HepG2 (cell line): Measurements from ENCODE around the gene OR4X2. TPM values are rescaled to one million over a fixed set of nuclear protein-coding genes. Genes with fewer than 3 reads are reported as not detected.
"Not testable (repeated sequence)": the region's sequence is repeated elsewhere in the genome, so short reads cannot be mapped to it uniquely, and the experiment has no call there.

Source experiments
- ATAC-seq: fragments of 200-7000 bp; cut with Tn5 transposase; 3 replicates; pipeline ENCODE4 v1.9.1; 2020; ENCODE audit warnings: mild to moderate bottlenecking, moderate library complexity
- BruUV-seq: library from RNA; stranded (reverse); fragments of 400-500 nt; replicated peaks from 2 replicates; lab custom pipeline; 2021; lab: Mats Ljungman, UMichigan
- CTCF ChIA-PET: fragments of 300-600 bp; formaldehyde crosslinking; extraction: SDS; loops from one replicate; lab custom pipeline; 2021; ENCODE audit warnings: low total read pairs, inconsistent platforms, low intra/inter-chr PET ratio; lab: Yijun Ruan, JAX
- POLR2A ChIA-PET: fragments of 350-600 bp; sonication (Branson Sonifier 250); formaldehyde crosslinking; loops from one replicate; lab custom pipeline; 2020; ENCODE audit warnings: antibody characterized with exemption, inconsistent platforms; lab: Yijun Ruan, JAX
- DNase-seq: peaks from one replicate; pipeline ENCODE4 v3.0.0-alpha.2; 2015; ENCODE audit warnings: low spot score
- FAIRE-seq: peaks from 3 replicates; lab custom pipeline; 2011; peaks lifted over from hg19 to GRCh38; lab: Jason Lieb, UNC
- H2AFZ ChIP-seq: one replicate; pipeline ENCODE4 v1.6.1; 2011; ENCODE audit warnings: low read length, inconsistent platforms
- H3K27ac ChIP-seq: fragments of 300-600 bp; 3 replicates; pipeline ENCODE4 v1.8.0; 2011; ENCODE audit warnings: mixed run types, mild to moderate bottlenecking, mixed read lengths, low read length, inconsistent platforms; ENCODE audit not compliant: insufficient read depth; ENCODE audit errors: extremely low read length
- H3K27me3 ChIP-seq, 2 experiments: fragments of 200-600 bp in 1 of 2; 2 replicates in 1 of 2; 3 replicates in 1 of 2; pipeline versions ENCODE4 v1.6.0 to v1.8.0; 2011; ENCODE audit warnings: low read length in 2 of 2, mild to moderate bottlenecking in 2 of 2, moderate library complexity in 2 of 2, inconsistent platforms in 1 of 2; ENCODE audit not compliant: insufficient read depth in 2 of 2, control insufficient read depth in 1 of 2
- H3K36me3 ChIP-seq, 2 experiments: fragments of 200-600 bp in 1 of 2; replicated peaks in 1 of 2; 2 replicates in 1 of 2; 3 replicates in 1 of 2; pipeline versions ENCODE4 v1.5.1 to v1.8.0; 2011; ENCODE audit warnings: low read length in 2 of 2, inconsistent platforms in 1 of 2; ENCODE audit not compliant: insufficient read depth in 2 of 2, control insufficient read depth in 1 of 2
- H3K4me1 ChIP-seq: 2 replicates; pipeline ENCODE4 v1.5.1; 2012; ENCODE audit warnings: low read length, inconsistent platforms; ENCODE audit not compliant: insufficient read depth
- H3K4me2 ChIP-seq: 2 replicates; pipeline ENCODE4 v1.6.0; 2011; ENCODE audit warnings: low read depth, low read length, inconsistent platforms
- H3K4me3 ChIP-seq, 3 experiments: fragments of 200-600 bp in 1 of 3; sonication (generic), shearing (Covaris generic) in 1 of 3; replicated peaks in 1 of 3; 2 replicates each; pipeline ENCODE4 v1.5.1; 2011 to 2016; ENCODE audit warnings: low read length in 3 of 3, inconsistent platforms in 2 of 3, low read depth in 2 of 3, mild to moderate bottlenecking in 2 of 3, control low read depth in 1 of 3, mixed read lengths in 1 of 3; ENCODE audit not compliant: insufficient read depth in 1 of 3
- H3K79me2 ChIP-seq: one replicate; pipeline ENCODE4 v1.6.1; 2011; ENCODE audit warnings: low read length, inconsistent platforms; ENCODE audit not compliant: insufficient read depth
- H3K9ac ChIP-seq: 2 replicates; pipeline ENCODE4 v1.6.0; 2011; ENCODE audit warnings: mild to moderate bottlenecking, low read depth, low read length, inconsistent platforms; ENCODE audit not compliant: insufficient read depth
- H3K9me3 ChIP-seq: 2 replicates; pipeline ENCODE4 v1.5.1; 2012; ENCODE audit warnings: mild to moderate bottlenecking, low read length
- H4K20me1 ChIP-seq: 2 replicates; pipeline ENCODE4 v1.6.0; 2011; ENCODE audit warnings: inconsistent platforms, mild to moderate bottlenecking, low read length, moderate library complexity; ENCODE audit not compliant: insufficient read depth
- MAFF ChIP-seq: IDR thresholded peaks from 2 replicates; pipeline ENCODE4 v1.6.1; 2011; ENCODE audit warnings: low read depth, low read length, improper control_type of control experiment
- MAFK ChIP-seq, 2 experiments: IDR thresholded peaks in 1 of 2; conservative IDR thresholded peaks in 1 of 2; 2 replicates each; pipeline ENCODE4 v1.6.1; 2011; ENCODE audit warnings: improper control_type of control experiment in 2 of 2, low read length in 2 of 2
- YEATS2 ChIP-seq: sonication (generic); formaldehyde crosslinking; IDR thresholded peaks from 2 replicates; pipeline ENCODE4 v1.4.0; 2020; ENCODE audit warnings: missing genetic modification reagents, borderline replicate concordance
- WGBS: methylation state at CpG from one replicate; pipeline ENCODE4 v1.1.6; 2017; ENCODE audit warnings: low lambda C conversion rate; 5-methylcytosine and 5-hydroxymethylcytosine counted together
- in situ Hi-C: cut with HindIII; loops from 2 replicates; pipeline ENCODE4 v1.10.0; 2017; ENCODE audit warnings: low pct_unique_long_range_greater_than_20kb; ENCODE audit not compliant: extremely low pct_ligation_motif_present
- intact Hi-C: fragments of 100-400 bp; cut with micrococcal nuclease; formaldehyde crosslinking; loops from one replicate; pipeline ENCODE4 v1.10.0; 2022; ENCODE audit not compliant: unreplicated experiment
- polyA plus RNA-seq, 8 experiments: library from polyadenylated mRNA; depleted of rRNA in 3 of 8; stranded (reverse) in 7 of 8; unstranded in 1 of 8; fragments of >200 nt; fragmentation: Illumina TruSeq in 4 of 8; extraction: Trizol in 4 of 8; gene quantifications; 2 replicates each; pipeline versions ENCODE4 v1.2.1 to v1.2.3, GENCODE V29; 2011 to 2016; ENCODE audit warnings: low read depth in 4 of 8, missing spikeins in 1 of 8, mixed read lengths in 1 of 8; ENCODE audit not compliant: insufficient read depth in 1 of 8
- total RNA-seq, 5 experiments: library from RNA; depleted of rRNA; stranded (reverse); fragments of >200 nt; fragmentation: Illumina TruSeq; extraction: Trizol; gene quantifications; 2 replicates each; pipeline ENCODE4 v1.2.3, GENCODE V29; 2016; ENCODE audit warnings: low read depth in 1 of 5

OR4X2 gene
- total and polyA plus RNA-seq, 2 of the 13 experiments (the other 11 are each of a cell fraction or from before 2014, with no cell fraction given), result not detected

DNA sequence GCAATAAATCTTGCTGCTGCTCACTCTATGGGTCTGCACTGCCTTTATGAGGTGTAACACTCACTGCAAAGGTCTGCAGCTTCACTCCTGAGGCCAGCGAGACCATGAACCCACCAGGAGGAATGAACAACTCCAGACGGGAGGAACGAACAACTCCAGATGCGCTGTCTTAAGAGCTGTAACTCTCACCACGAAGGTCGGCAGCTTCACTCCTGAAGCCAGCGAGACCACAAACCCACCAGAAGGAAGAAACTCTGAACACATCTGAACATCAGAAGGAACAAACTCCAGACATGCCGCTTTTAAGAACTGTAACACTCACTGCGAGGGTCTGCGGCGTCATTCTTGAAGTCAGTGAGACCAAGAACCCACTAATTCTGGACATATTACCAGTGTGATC lies 14.8 kb upstream of the OR4X2 start:
- BruUV-seq, POLR2A ChIA-PET, intact Hi-C loops, H3K9ac ChIP-seq, H4K20me1 ChIP-seq, H3K4me1 ChIP-seq, H3K36me3 ChIP-seq, DNase-seq, H3K4me2 ChIP-seq, H3K9me3 ChIP-seq, ATAC-seq, H2AFZ ChIP-seq, H3K79me2 ChIP-seq, H3K4me3 ChIP-seq, H3K27me3 ChIP-seq, H3K27ac ChIP-seq, FAIRE-seq, in situ Hi-C loops, CTCF ChIA-PET: not testable (repeated sequence)
- WGBS, result 40% methylated on average over 9 of the region's 11 CpGs

DNA sequence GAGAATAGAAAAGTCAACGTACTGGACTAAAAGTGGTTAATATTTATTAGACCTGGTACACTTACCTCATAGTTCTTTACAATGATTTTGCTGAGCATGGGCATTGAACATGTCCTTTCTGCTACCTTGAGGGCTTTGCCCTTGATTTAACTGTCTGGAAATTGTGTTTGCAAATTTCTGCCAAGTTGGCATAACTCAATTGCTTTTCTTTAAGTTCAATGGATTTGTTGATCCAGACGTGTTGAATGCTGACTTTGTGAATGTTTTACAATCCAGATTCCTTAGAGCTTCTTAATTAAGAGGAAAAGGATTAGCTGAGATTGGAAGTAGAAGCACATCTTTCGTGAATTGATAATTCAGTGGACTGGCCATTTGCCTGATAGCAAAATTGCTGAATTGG lies 7.2 kb upstream of the OR4X2 start:
- intact Hi-C loops (no loop called here), in situ Hi-C loops (no loop called here)
- POLR2A ChIA-PET, result no interaction called here
- 3% methylated on average over 3 of the region's 3 CpGs for WGBS
- Histone ChIP-seq H3K4me3 (no peak overlapping the region), H3K36me3 (no peaks in the 10 kb centered on the region), H3K9me3 (no peaks in the 10 kb centered on the region), H3K4me2 (no peak overlapping the region), H2AFZ (no peak overlapping the region), H3K4me1 (no peaks in the 10 kb centered on the region), H3K27me3 (no peaks in the 10 kb centered on the region), H4K20me1 (no peaks in the 10 kb centered on the region), H3K79me2 (no peaks in the 10 kb centered on the region), H3K9ac (no peak overlapping the region), H3K27ac (no peak overlapping the region)
- FAIRE-seq (no peak), DNase-seq (no peak), ATAC-seq (no peak)
- CTCF ChIA-PET, result no interaction called here
- TF ChIP-seq MAFF (peak; percentile 37; the same call in 1 of the 2 replicates), YEATS2 (CRISPR knock-in tag) (no peak), MAFK (conservative IDR thresholded peaks at IDR 0.05 in 1 of 2, IDR thresholded peaks at IDR 0.05 in 1 of 2; ENCODE audit: low read length in 2 of 2) (peak in 1 of 2 experiments; percentile 58; a peak in 3 of 4 replicates)
- BruUV-seq, result no TSS peak
